ENCODE results near the gene HIPK2. TPM values are rescaled to one million over a fixed set of nuclear protein-coding genes. Genes with fewer than 3 reads are reported as not detected.

Gene HIPK2
- total and polyA plus RNA-seq, 2 of the 4 experiments (the other 2 are of a cell fraction): 22.0 to 27.1 TPM

DNA sequence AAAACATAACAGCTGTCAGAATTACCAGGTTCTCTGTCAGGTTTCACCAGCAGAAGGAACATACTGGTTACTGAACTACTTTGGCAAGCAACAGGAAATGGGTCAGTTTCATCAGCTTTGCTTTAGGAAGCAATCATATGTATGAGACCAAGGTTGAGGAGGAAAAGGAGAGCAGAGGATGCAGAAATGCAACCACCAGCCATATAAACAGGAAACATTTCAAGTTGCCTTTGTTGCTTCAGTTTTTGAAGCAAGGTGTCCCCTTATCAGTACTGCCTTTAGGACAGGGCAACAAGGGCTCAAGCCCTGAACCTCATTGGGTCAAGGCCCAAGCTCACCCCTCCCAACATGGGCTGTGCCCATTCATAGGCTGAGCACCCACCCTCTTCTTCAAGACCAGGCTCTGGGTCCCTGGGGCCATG lies 10.2 kb downstream of the HIPK2 start:
- Histone ChIP-seq H2BK20ac (ENCODE audit: low read depth, low read length) (no peak overlapping the region), H3K4me3 (ENCODE audit: insufficient read depth, low read depth, low read length) (no peak overlapping the region), H3K27ac (ENCODE audit: insufficient read depth, low read length) (no peak overlapping the region), H3K23ac (ENCODE audit: low read depth, low read length) (peak overlapping the region; percentile 26; the same call in 1 of the 2 replicates), H4K8ac (ENCODE audit: low read depth in 2 of 2, low read length in 2 of 2) (no peak overlapping the region), H3K36me3 (ENCODE audit: control insufficient read depth, insufficient read depth, low read length) (peaks cover 31% of the 10 kb centered on the region), H3K18ac (ENCODE audit: low read depth, low read length) (no peak overlapping the region), H2BK15ac (ENCODE audit: low read depth, low read length) (no peak overlapping the region), H3K9me1 (ENCODE audit: insufficient read depth, low read length) (peaks cover 54% of the 10 kb centered on the region), H3K9me3 (ENCODE audit: control insufficient read depth, insufficient read depth, low read length) (no peaks in the 10 kb centered on the region), H2AK9ac (replicated peaks; ENCODE audit: low read depth, low read length, poor library complexity) (no peak overlapping the region), H3K56ac (ENCODE audit: extremely low read depth, insufficient read depth, low read length) (no peak overlapping the region), H3K4ac (ENCODE audit: low read depth, low read length) (no peak overlapping the region), H2BK120ac (ENCODE audit: low read depth, low read length) (no peak overlapping the region), H3K4me1 (ENCODE audit: control insufficient read depth, insufficient read depth, low read length) (peaks cover 48% of the 10 kb centered on the region), H2AFZ (replicated peaks; ENCODE audit: low read length, poor library complexity) (no peak overlapping the region), H2BK5ac (ENCODE audit: low read depth, low read length, poor library complexity, severe bottlenecking) (no peak overlapping the region), H4K91ac (ENCODE audit: insufficient read depth, low read depth, low read length) (no peak overlapping the region), H2AK5ac (ENCODE audit: low read depth, low read length) (peak overlapping the region; percentile 1; the same call in 1 of the 2 replicates), H3K27me3 (ENCODE audit: control insufficient read depth, insufficient read depth, low read length) (no peaks in the 10 kb centered on the region), H3K14ac (replicated peaks; ENCODE audit: low read depth, low read length) (no peak overlapping the region), H3K9ac (ENCODE audit: low read depth, low read length) (no peak overlapping the region), H4K20me1 (ENCODE audit: insufficient read depth, low read length) (peaks cover 95% of the 10 kb centered on the region), H4K5ac (ENCODE audit: low read depth, low read length) (no peak overlapping the region), H3K4me2 (ENCODE audit: low read depth, low read length) (no peak overlapping the region; the same call in 1 of the 2 replicates), H3K79me1 (ENCODE audit: low read depth in 1 of 2, low read length in 2 of 2) (peaks cover 30 to 92% of the 10 kb centered on the region in 2 experiments)
- TF ChIP-seq BHLHE40 (IDR thresholded peaks at IDR 0.05; ENCODE audit: low read depth, low read length): no peak
- TF ChIP-seq CEBPB (IDR thresholded peaks at IDR 0.05; ENCODE audit: low read depth, low read length): no peak
- no peak for TF ChIP-seq CHD1 (IDR thresholded peaks at IDR 0.05; ENCODE audit: low read depth, low read length)
- no peak for TF ChIP-seq MAFK (IDR thresholded peaks at IDR 0.05; ENCODE audit: low read depth, low read length)
- TF ChIP-seq FOS (IDR thresholded peaks at IDR 0.05; ENCODE audit: low read depth, low read length): no peak
- in situ Hi-C loops (cut with MboI; ENCODE audit: low sequenced_read_pairs): no loop called here
- DNase-seq: no peak
- ChIA-PET CTCF (interaction anchor here (1.4 kb wide), 1 partner anchor 121 kb away, joined by 4 read pairs; no protein-coding TSS in a partner anchor), POLR2A (ENCODE audit: unreplicated experiment) (no interaction called here)
- no peak for ATAC-seq (ENCODE audit: low read depth)
- intact Hi-C loops (cut with micrococcal nuclease): no loop called here
- dilution Hi-C loops (cut with HindIII; ENCODE audit: low sequenced_read_pairs, unreplicated experiment): no loop called here
- BruUV-seq (replicated peaks): no TSS peak

All from IMR-90 (cell line).